Left ventricle myocardium superior (tissue), 1 donor: ENCODE data around the gene TOE1. TPM values are rescaled to one million over a fixed set of nuclear protein-coding genes. Genes with fewer than 3 reads are reported as not detected.

Experiments
- ATAC-seq: fragments of 200-7000 bp; cut with Tn5 transposase; one replicate; pipeline ENCODE4 v1.9.1; 2020; ENCODE audit warnings: mild to moderate bottlenecking, moderate library complexity
- DNase-seq: peaks from one replicate; pipeline ENCODE4 v3.0.0-alpha.2; 2020
- intact Hi-C: fragments of 100-400 bp; cut with micrococcal nuclease; formaldehyde crosslinking; loops from one replicate; pipeline ENCODE4 v1.11.0; 2022
- total RNA-seq: library from RNA; stranded (reverse); fragmentation: NEBNext Ultra II Directional; extraction: Animal tissue kit (Norgen Biotek cat#: 25700); gene quantifications from one replicate; pipeline ENCODE4 v1.2.1, GENCODE V29; 2021
- donor health status: DM: no; HTN: yes; CAD: no; lungs with severe emphysema.

TOE1 gene
- total RNA-seq, 1 donor from 2014 or later, result 3.5 TPM

DNA sequence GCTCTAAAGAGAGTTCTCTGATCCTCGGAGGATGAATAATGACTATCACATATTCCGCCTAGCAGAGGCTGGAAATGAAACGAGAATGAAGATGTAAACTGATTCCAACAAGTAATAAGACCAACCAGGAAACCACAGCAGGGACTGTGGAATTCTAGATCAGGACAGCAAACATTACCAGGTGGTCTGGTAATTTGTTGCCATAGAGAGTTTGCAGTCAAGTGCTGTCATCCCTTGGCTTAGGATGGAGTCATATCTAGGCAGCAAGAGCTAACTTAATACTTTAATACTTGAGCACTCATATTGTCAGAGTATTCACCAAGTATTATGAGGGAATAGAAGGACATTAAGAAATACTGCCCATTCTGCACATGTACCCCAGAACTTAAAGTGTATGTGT lies 45.3 kb downstream of the TOE1 start:
- ATAC-seq, result no peak
- intact Hi-C loops, result no loop called here
- no peak for DNase-seq

DNA sequence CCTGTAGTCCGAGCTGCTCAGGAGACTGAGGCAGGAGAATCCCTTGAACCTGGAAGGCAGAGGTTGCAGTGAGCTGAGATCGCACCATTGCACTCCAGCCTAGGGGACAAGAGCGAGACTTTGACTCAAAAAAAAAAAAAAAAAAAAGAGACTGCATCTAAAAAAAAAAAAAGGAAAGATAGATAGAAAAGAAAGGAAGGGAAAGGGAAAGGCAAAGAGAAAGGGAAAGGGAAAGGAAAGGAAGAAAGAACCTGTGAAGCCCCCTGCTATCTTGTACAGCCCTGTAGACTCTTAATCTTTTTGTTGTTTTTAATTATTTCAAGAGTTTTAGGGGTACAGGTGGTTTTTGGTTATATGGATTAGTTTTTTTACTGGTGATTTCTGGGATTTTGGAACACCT lies 46.2 kb downstream of the TOE1 start:
- intact Hi-C loops, result no loop called here
- DNase-seq, result no peak
- no peak for ATAC-seq

Other genes starting within 250 kb of the TOE1 start
- 0.84 TPM for gene ZSWIM5, start 133.6 kb upstream of the TOE1 start, total RNA-seq
- not detected for gene HPDL, start 13.3 kb upstream of the TOE1 start, total RNA-seq
- 7.7 TPM for gene MUTYH, start 270 bp downstream of the TOE1 start, total RNA-seq
- 1.9 TPM for gene TESK2, start 151.0 kb downstream of the TOE1 start, total RNA-seq
- 0.30 TPM for gene CCDC163, start 159.9 kb downstream of the TOE1 start, total RNA-seq
- 24.7 TPM for gene MMACHC, start 160.1 kb downstream of the TOE1 start, total RNA-seq
- 311 TPM for gene PRDX1, start 181.7 kb downstream of the TOE1 start, total RNA-seq
- gene AKR1A1, start 210.7 kb downstream of the TOE1 start, total RNA-seq, result 43.2 TPM
- gene NASP, start 243.9 kb downstream of the TOE1 start, total RNA-seq, result 29.5 TPM